HG02759 (cell line): ENCODE results near the gene ARRDC5.
"Not testable (repeated sequence)": the region's sequence is repeated elsewhere in the genome, so short reads cannot be mapped to it uniquely, and the experiment has no call there.

Source experiments
- ATAC-seq: cut with Tn5 transposase; IDR thresholded peaks from one replicate; pipeline ENCODE4 v1.9.1; 2021; ENCODE audit warnings: mild to moderate bottlenecking, moderate library complexity; ENCODE audit not compliant: unreplicated experiment

ARRDC5 gene

GRCh38 chr19:4871711-4872110 lies 31.0 kb downstream of the ARRDC5 start:
- no peak for ATAC-seq

- ATAC-seq, result no peak
These were observed 32.5 kb downstream of the ARRDC5 start for GRCh38 chr19:4870025-4870700.

GRCh38 chr19:4868286-4868834 lies 34.3 kb downstream of the ARRDC5 start:
- no peak for ATAC-seq

- ATAC-seq, result peak; percentile 74
These were observed 35.0 kb downstream of the ARRDC5 start, which contains the start of gene PLIN3 for GRCh38 chr19:4867534-4868285. TSS of gene PLIN3 (minus strand) at chr19:4867667. CDS start at chr19:4861394, 6,273 bp downstream.

GRCh38 chr19:4866595-4867424 lies 35.9 kb downstream of the ARRDC5 start:
- ATAC-seq, result no peak

- ATAC-seq, result no peak
These were observed 41.5 kb downstream of the ARRDC5 start for GRCh38 chr19:4861147-4861546.

- ATAC-seq, result no peak
These were observed 43.0 kb downstream of the ARRDC5 start for GRCh38 chr19:4859697-4860096.

GRCh38 chr19:4856468-4856867 lies 46.2 kb downstream of the ARRDC5 start:
- ATAC-seq, result not testable (repeated sequence)

- ATAC-seq, result not testable (repeated sequence)
These were observed 49.2 kb downstream of the ARRDC5 start for GRCh38 chr19:4853506-4853905.

- no peak for ATAC-seq
These were observed 50.2 kb downstream of the ARRDC5 start for GRCh38 chr19:4852484-4852883.

GRCh38 chr19:4851551-4852290 lies 51.0 kb downstream of the ARRDC5 start:
- no peak for ATAC-seq

- ATAC-seq, result no peak
These were observed 53.7 kb downstream of the ARRDC5 start for GRCh38 chr19:4849019-4849418.

GRCh38 chr19:4847190-4847973 lies 55.3 kb downstream of the ARRDC5 start:
- ATAC-seq, result no peak

- ATAC-seq, result not testable (repeated sequence)
These were observed 56.7 kb downstream of the ARRDC5 start for GRCh38 chr19:4845975-4846374.

GRCh38 chr19:4844348-4845179 lies 58.1 kb downstream of the ARRDC5 start:
- ATAC-seq, result no peak

- no peak for ATAC-seq
These were observed 59.1 kb downstream of the ARRDC5 start for GRCh38 chr19:4843647-4843965.
